ENCODE results near the gene RASL10B.

Gene RASL10B

GRCh38 chr17:35715416-35715815, 16.0 kb upstream of the RASL10B start:
- no peak overlapping the region for H3K4me3 ChIP-seq (ENCODE audit: low read length, poor library complexity, severe bottlenecking)
- no peak overlapping the region for H3K9ac ChIP-seq (ENCODE audit: low read depth, low read length, poor library complexity, severe bottlenecking)
- peaks cover 79% of the 10 kb centered on the region for H3K36me3 ChIP-seq (ENCODE audit: insufficient read depth, low read length)
- no peaks in the 10 kb centered on the region for H3F3A ChIP-seq (ENCODE audit: low read depth)
- no peaks in the 10 kb centered on the region for H3K9me2 ChIP-seq (replicated peaks; ENCODE audit: low read depth, low read length)
- H2AFZ ChIP-seq (ENCODE audit: low read length): no peak overlapping the region
- no peak overlapping the region for H3K4me2 ChIP-seq (ENCODE audit: low read depth, low read length, poor library complexity, severe bottlenecking)
- H3K79me2 ChIP-seq (ENCODE audit: insufficient read depth, low read length): no peaks in the 10 kb centered on the region
- no peaks in the 10 kb centered on the region for H3K27me3 ChIP-seq (ENCODE audit: insufficient read depth, low read length, poor library complexity, severe bottlenecking)
- H3K4me1 ChIP-seq (ENCODE audit: insufficient read depth, low read length, poor library complexity, severe bottlenecking): no peaks in the 10 kb centered on the region
- TF ChIP-seq, protein P1, sequence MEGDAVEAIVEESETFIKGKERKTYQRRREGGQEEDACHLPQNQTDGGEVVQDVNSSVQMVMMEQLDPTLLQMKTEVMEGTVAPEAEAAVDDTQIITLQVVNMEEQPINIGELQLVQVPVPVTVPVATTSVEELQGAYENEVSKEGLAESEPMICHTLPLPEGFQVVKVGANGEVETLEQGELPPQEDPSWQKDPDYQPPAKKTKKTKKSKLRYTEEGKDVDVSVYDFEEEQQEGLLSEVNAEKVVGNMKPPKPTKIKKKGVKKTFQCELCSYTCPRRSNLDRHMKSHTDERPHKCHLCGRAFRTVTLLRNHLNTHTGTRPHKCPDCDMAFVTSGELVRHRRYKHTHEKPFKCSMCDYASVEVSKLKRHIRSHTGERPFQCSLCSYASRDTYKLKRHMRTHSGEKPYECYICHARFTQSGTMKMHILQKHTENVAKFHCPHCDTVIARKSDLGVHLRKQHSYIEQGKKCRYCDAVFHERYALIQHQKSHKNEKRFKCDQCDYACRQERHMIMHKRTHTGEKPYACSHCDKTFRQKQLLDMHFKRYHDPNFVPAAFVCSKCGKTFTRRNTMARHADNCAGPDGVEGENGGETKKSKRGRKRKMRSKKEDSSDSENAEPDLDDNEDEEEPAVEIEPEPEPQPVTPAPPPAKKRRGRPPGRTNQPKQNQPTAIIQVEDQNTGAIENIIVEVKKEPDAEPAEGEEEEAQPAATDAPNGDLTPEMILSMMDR (conservative IDR thresholded peaks at IDR 0.05; ENCODE audit: low read length): no peak
- no peak for TF ChIP-seq EZH2phosphoT487 (IDR thresholded peaks at IDR 0.05; ENCODE audit: borderline replicate concordance)
- H4K20me1 ChIP-seq (ENCODE audit: insufficient read depth, low read length, poor library complexity, severe bottlenecking): no peaks in the 10 kb centered on the region
- H3K9me3 ChIP-seq (ENCODE audit: insufficient read depth, low read depth, low read length): no peaks in the 10 kb centered on the region

DNA sequence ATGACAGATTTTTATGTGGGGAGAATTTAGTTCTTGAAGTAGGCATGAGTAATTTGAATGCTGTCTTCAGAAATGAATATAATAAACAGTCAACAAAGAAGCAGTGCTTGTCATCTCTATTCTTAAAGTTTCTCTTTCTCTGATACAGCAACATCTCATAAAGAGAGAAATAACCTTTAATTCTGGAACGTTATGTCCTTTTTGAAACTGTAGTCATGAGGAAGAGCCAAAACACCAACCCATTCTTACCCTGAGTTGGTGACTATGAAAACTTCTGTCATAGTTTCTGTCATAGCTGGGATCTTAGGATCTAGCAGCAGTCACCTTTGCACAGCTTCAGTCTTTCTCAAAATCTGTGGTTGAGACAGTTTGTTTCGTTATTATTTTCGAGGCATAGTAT, 15.3 kb upstream of the RASL10B start:
- no peaks in the 10 kb centered on the region for H3K9me3 ChIP-seq (ENCODE audit: insufficient read depth, low read depth, low read length)
- no peaks in the 10 kb centered on the region for H3F3A ChIP-seq (ENCODE audit: low read depth)
- H3K4me3 ChIP-seq (ENCODE audit: low read length, poor library complexity, severe bottlenecking): no peak overlapping the region
- no peaks in the 10 kb centered on the region for H3K4me1 ChIP-seq (ENCODE audit: insufficient read depth, low read length, poor library complexity, severe bottlenecking)
- H3K9me2 ChIP-seq (replicated peaks; ENCODE audit: low read depth, low read length): no peaks in the 10 kb centered on the region
- peaks cover 78% of the 10 kb centered on the region for H3K36me3 ChIP-seq (ENCODE audit: insufficient read depth, low read length)
- no peak overlapping the region for H3K9ac ChIP-seq (ENCODE audit: low read depth, low read length, poor library complexity, severe bottlenecking)
- H3K79me2 ChIP-seq (ENCODE audit: insufficient read depth, low read length): no peaks in the 10 kb centered on the region
- no peaks in the 10 kb centered on the region for H3K27me3 ChIP-seq (ENCODE audit: insufficient read depth, low read length, poor library complexity, severe bottlenecking)
- H2AFZ ChIP-seq (ENCODE audit: low read length): no peak overlapping the region
- H4K20me1 ChIP-seq (ENCODE audit: insufficient read depth, low read length, poor library complexity, severe bottlenecking): no peaks in the 10 kb centered on the region
- no peak overlapping the region for H3K4me2 ChIP-seq (ENCODE audit: low read depth, low read length, poor library complexity, severe bottlenecking)
- TF ChIP-seq, protein P1 (conservative IDR thresholded peaks at IDR 0.05; ENCODE audit: low read length): no peak

DNA sequence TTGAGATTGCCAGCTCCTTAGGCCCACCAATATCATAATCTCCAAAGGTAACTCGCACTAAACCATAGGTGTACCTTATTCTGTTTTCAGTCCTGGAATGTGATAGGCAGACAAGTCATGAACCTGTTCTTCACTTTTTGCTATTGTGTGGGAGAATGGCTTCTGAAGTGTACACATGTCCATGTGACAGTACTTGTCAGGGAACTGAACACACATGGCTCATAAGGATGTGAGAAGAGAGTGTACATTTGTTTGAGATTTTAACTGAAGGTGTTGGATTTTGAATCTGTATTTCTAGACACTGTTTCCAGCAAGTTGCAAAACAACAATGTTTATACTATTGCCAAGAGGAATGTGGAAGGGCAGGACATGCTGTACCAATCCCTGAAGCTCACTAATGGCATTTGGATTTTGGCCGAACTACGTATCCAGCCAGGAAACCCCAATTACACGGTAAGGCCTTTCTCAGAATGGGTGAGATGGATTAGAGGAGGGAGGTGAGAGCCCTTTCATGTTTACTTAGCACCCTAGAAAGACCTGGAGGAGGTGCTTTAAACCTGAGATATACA, 14.5 kb upstream of the RASL10B start:
- Histone ChIP-seq H3K9me3 (ENCODE audit: insufficient read depth, low read depth, low read length) (no peaks in the 10 kb centered on the region), H3K36me3 (ENCODE audit: insufficient read depth, low read length) (peaks cover 78% of the 10 kb centered on the region), H3K9ac (ENCODE audit: low read depth, low read length, poor library complexity, severe bottlenecking) (no peak overlapping the region), H3K27me3 (ENCODE audit: insufficient read depth, low read length, poor library complexity, severe bottlenecking) (no peaks in the 10 kb centered on the region), H3K9me2 (replicated peaks; ENCODE audit: low read depth, low read length) (no peaks in the 10 kb centered on the region), H3K4me3 (ENCODE audit: low read length, poor library complexity, severe bottlenecking) (no peak overlapping the region), H3K4me2 (ENCODE audit: low read depth, low read length, poor library complexity, severe bottlenecking) (no peak overlapping the region), H2AFZ (ENCODE audit: low read length) (no peak overlapping the region), H4K20me1 (ENCODE audit: insufficient read depth, low read length, poor library complexity, severe bottlenecking) (no peaks in the 10 kb centered on the region), H3K79me2 (ENCODE audit: insufficient read depth, low read length) (no peaks in the 10 kb centered on the region), H3K4me1 (ENCODE audit: insufficient read depth, low read length, poor library complexity, severe bottlenecking) (no peaks in the 10 kb centered on the region), H3F3A (ENCODE audit: low read depth) (no peaks in the 10 kb centered on the region)
- TF ChIP-seq, protein P1 (conservative IDR thresholded peaks at IDR 0.05; ENCODE audit: low read length): no peak
- no peak for TF ChIP-seq EZH2phosphoT487 (IDR thresholded peaks at IDR 0.05; ENCODE audit: borderline replicate concordance)
